HG03378 (cell line): Measurements from ENCODE around the gene MBNL3.

Experiments
- ATAC-seq: cut with Tn5 transposase; IDR thresholded peaks from one replicate; pipeline ENCODE4 v1.9.1; 2021; ENCODE audit warnings: mild to moderate bottlenecking, moderate library complexity; ENCODE audit not compliant: unreplicated experiment

MBNL3 gene, protein sequence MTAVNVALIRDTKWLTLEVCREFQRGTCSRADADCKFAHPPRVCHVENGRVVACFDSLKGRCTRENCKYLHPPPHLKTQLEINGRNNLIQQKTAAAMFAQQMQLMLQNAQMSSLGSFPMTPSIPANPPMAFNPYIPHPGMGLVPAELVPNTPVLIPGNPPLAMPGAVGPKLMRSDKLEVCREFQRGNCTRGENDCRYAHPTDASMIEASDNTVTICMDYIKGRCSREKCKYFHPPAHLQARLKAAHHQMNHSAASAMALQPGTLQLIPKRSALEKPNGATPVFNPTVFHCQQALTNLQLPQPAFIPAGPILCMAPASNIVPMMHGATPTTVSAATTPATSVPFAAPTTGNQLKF

DNA sequence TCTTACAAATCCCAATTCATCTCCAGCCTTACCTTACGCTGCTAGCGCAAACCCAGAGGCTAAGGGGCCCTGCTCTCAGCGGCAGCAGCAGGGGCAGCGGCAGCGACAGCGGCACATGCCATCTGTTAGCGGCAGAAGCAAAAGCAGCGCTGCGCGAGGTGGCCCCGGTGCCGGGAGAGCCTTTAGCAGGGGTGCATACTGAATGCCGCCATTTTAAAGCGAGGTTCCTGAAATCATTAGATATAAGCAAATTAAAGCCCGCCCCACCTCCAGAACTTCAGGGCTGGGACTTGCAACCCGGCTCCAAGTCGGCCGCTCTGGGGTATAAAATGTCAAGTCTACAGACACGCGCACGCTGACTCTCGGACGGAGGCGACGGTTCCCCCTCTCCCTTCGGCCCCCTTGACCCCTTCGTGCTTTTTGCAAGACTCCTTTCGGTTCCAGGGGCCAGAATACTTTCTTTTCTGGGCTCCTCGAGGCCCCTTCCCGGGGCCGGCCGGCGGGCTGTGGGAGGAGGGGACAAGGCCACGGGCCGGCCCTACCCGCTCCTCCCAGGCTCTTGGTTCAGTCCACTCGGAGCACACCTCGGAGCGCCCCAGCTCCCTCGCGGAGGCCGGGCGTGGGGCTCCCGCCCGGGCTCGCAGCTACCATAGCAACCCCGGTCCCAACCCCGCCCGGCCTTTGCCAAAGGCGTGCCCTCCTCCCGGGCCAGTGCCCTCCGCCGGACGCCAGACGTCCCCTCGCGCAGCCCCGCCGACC lies at the start of gene MBNL3:
Gene MBNL3, minus strand, starts transcription at position 220 of the 759 bp plus-strand sequence. CDS start 49,427 bp downstream, outside the sequence.
- ATAC-seq = no peak

DNA sequence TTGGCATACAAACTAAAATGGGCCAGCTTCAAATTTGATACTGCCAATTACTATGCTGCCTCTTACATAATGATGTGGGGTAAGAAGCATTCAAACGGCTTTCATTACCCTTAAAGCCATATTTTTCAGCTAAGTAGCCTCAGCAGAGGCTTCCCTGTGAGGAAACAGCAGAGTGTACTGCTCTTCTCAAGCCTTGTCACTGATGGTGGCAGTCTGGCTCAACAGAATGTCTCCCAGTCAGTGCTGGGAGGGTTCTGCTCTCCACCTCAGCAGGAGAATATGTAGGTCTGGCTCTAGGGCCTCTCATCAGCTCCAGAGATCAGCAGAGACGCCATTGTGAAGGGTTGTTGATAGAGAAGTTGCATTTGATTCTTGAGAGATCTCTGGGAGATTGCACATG lies 44.6 kb upstream of the MBNL3 start:
- ATAC-seq = no peak

DNA sequence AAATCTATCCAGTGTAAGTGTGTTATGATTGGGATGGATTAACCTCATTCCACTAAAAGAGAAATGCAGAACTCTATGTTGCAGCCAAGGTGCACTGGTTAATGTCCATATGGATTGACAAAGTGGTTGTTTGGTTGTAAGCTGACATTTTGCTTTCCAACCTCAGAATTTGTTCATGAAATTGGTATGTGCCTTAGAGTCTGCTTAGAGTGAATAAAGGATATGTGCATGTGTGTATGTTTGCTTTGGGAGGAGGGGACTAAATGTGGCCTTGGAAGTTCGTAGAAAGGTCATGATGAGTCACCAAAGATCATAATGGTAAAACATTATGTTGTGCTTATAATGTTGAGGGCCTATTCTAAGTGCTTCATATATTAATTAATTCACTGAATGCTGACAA lies 44.1 kb upstream of the MBNL3 start:
- ATAC-seq = no peak

DNA sequence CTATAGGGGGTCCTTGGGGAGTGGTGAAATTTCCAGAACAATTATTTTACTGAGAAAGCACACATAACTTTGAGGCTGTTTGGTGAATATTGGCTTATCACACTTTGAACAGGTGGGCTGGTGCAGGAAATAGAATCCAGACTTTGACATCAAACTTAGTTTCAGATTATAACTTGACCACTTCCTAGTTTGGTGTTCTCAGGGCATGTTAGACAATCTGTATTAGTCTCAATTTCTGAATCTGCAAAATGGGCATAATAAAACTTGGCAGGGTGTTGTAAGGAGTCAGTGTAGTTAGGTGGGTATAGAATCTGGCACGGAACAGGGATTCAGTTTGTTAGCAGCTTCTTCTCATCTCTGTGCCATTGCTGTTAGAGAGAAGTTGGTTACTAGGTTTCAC lies 43.3 kb upstream of the MBNL3 start:
- ATAC-seq = no peak

DNA sequence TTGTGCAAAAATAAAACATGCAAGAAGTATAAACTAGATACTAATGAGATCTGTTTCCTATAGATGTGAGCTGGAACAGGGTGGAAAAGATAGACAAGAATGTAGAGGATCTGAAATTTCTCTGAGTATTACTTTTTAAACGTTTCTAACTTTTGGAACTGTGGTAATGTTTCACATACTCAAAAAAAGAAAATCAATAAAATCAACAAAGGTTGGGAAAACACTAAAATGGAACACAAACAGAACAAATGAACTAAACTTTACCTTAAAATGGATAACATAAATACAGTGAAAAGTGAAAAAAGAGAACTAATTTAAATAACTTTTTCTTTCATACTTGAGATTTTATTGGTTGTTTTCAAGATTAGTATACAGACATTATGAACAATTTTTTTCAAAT lies 32.0 kb upstream of the MBNL3 start:
- ATAC-seq = no peak

DNA sequence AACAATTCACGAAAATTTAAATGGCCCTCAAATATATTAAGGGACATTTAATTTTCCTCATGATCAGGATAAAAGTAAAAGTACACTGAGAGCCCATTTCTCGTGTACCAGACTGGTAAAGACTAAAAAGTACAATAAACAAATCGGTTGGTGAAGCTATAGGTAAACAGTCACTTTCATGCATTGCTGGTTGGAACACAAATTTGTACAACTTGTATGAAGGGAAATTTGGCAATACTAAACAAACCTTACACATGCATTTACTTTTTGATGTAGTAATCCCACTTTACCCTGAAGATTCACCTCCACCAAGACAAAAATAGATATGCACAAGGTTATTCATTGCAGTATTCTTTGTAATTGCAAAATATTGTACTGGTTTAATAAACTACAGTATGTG lies 31.4 kb upstream of the MBNL3 start:
- no peak for ATAC-seq

DNA sequence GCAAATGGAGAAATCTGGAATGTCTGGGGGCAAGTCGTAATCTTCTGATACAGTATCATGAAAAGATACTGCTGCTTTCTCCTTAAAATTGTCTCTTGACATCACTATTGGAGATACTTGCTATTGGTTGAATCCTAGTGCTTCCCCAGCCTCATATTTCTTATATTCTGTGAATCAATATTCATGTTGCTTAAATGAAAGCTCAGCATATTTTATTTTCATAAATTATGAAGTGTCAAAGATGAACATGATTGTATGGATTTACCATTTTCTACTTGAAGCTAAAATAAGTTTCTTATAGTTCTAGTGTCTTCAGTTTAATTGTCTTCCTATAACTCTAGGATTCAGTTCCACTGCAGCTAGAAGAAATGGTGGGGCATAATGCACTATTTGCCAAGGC lies 29.6 kb upstream of the MBNL3 start:
- ATAC-seq = no peak

DNA sequence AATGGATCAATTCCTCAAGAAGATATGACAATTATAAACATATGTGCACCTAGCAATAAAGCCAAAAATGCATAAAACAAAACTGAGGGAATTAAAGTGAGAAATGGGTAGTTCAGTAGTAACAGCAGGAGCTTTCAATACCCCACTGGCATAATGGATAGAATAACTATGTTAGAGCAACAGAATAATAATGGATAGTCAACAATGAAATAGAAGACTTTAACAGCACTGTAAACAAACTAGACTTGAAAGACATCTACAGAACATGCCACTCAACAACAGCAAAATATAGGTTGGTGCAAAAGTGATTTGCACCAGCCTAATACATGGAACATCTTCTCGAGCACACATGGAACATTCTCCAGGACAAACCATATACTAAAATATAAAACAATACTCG lies 20.0 kb upstream of the MBNL3 start:
- no peak for ATAC-seq

DNA sequence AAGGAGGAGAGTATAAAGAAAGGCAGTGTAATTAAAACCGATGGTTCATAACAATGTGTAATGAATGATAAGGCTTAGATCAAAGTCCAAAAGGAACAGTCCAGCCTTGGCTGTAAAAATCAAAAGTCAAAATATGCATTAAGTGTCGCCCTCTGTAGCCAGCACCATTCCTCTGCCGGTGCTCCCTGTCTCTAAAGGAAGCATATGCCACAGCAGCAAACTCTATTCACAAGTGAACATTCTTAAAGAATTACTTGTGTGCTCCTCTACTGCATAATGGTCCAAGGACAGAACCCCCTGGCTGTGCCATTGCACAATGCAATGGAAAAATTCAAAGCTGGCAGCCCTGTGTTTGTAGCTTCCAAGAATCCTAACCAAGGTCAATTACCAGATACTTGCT lies 16.3 kb upstream of the MBNL3 start:
- ATAC-seq = no peak

DNA sequence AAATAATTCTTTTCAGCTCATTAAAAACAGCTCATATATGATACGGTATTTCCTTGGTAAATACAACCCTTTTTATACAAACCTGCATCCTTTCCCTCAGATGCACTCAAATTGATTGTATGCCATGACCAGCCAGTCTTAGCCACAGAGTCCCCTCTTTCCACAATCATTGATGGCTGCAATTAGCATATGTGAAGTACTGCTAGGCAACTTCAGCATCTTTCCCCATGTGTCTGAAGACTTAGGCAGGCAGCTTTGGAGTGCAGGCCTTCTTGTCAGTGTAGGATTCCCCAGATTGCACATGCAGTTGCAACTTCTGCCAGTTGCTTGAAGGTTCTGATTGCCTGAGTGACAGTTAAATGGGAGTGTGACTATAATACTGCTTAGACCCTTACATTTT lies 15.6 kb upstream of the MBNL3 start:
- ATAC-seq = no peak

DNA sequence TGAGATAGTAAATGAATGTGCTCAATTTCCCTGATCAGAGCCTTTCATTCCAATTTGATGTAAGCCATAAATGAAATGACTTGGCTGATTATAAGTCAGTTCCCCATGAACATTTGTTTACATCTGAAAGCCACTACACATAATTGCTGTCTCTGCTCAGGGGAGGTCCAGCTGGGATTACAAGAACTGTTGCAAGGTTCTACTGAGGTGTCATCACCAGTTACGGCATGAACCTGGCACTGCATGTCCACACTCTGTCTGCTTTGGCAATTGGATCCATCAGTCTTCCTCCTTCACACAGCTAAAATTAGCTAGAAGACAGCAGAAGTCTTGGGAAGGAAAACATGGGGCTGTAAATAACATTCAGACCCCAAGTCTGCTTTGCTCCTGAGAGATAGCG lies 12.8 kb upstream of the MBNL3 start:
- no peak for ATAC-seq

DNA sequence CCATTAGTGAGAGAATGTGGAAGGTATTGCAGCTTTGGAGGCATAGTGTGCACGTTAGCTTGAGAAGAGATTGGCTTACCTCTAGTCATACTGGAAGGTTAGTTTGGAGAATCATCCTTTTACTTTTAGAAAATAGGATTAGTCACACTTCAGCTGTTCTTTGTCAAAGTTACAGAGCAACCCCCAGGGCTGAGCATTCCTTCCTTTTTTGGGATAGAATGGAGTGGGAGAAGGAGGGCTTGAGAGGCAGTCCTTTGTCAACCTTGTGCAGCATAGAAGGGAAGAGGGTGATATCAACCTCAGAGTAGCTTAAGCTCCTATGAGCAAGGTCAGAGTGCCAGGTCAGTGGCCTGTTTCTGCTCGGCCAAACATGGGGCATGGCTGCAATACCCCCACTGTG lies 8.6 kb upstream of the MBNL3 start:
- no peak for ATAC-seq

DNA sequence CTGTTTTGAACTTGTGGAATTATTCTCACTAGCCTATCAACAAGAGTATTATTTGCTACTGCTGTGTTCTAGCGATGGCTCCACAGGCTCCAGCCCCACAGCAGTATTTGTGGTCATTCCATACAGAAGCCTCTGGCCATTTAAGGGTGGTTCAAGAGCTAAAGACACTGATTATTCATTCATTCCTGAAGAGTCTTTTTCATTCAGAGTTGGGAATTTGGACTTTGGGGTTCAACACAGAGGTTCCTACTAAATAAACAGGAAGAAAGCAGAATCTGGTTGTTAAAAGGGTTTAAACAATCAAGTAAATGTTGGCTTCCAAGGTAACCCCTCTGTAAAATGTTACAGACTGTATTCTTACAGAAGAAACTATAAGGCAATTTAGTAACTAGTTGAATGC lies 4.3 kb upstream of the MBNL3 start:
- no peak for ATAC-seq

DNA sequence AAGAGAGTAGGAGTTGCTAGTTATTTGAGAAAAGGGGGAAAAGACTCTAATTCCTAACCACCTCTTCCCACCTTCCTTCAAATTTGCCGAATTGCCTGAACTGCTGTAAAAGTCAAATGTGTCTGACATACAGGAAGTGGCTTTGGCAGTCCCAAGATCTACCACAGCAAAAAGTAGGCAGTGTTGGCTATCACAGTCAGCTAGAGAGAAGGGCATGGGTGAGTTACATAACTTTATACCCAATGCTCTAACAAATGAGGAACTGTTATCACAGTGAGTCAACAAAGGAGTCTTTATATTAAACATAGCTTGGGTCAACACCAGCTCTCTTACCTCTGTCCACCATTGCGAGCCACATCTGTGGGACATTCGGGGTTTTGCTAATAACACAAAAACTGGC lies 2.4 kb upstream of the MBNL3 start:
- peak; percentile 60 for ATAC-seq

DNA sequence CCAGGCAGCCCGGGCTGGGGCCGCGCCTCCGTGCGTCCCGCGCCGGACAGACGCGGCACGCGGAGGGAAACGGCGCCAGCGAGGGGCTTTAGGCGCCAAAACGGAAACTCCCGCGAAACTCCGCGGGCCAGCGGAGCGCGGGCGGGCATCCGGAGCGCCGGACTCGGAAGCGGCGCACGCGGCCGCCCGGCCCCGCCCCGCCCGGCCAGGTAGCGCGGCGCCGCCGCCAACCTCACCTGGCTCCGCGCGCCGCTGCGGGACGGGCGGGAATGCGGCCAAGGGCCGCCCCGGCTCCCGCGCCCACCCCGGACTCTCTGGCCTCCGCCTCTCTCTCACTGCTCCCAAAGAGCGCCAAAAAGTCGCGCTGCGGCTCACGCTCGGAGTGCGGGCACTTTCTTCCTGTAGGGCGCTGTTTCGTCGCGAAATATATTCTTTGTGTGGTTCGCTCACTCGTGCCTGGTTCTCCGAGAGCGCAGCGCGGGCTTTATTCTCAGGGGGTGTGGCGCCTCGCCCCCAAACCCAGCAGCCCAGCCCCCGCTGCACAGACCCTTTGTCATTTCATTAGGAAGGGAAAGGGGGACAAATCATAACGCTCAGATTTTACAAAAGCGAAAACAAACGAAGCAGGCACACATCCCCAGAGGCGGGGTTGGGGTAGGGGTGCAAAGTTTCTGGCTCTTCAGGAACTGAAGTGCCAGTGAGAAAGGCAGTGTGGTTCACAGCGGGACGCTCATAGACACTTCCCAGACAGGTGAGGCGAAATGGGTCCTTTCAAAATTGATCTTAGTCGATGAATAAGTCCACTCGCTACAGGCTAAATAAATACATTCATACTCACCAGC lies 961 bp upstream of the MBNL3 start:
- no peak for ATAC-seq

DNA sequence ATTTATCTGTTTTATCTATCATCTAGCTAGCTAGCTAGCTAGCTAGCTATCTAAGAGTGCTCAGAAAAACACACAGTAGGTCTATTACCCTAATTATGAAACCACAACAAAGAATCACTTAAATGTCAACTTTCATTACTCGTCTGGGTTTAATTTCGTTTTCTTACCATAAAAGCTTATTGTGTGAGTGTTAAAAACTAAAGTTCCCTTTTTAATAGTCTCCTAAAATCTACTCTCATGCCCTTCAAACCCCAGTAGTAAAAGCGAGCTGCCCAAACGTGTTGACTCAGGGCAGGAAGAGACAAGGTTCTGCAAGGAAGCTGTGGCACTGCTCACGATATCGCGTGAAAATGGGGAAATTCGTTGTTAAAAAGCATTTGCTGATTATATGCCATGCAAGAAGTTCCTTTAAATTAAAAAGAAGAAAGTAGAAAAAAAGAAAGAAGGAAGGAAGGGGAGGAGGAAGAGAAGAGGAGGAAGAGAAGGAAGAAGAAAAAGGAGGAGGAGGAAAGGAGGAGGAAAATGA lies 595 bp downstream of the MBNL3 start:
- no peak for ATAC-seq

DNA sequence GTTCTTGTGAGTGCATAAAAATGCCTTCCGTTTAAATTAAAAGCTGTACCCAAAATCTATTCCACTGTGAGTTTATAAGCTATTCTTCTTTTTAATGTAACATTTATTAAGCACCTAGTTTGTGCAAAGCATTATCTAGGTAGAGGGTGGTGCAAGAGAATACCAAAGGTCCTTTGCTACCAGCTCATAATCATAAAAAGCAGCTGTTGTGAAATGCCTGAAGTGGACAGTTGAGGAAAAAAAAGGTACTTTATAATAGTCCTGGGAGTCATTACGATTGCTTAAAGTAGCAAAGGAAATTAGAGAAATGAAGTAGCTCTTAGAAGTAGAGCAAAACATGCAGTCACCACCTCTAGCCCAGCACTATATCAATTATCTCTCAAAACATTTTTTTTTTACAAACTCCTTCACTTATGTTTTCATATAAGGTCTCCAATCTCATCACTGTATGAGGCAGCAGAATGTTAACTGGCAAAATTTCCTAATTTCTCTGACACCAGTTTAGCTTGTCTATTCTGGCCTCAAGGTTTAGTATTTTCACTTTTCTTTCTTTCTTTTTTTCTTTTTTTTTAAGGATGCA lies 2.1 kb downstream of the MBNL3 start:
- no peak for ATAC-seq

DNA sequence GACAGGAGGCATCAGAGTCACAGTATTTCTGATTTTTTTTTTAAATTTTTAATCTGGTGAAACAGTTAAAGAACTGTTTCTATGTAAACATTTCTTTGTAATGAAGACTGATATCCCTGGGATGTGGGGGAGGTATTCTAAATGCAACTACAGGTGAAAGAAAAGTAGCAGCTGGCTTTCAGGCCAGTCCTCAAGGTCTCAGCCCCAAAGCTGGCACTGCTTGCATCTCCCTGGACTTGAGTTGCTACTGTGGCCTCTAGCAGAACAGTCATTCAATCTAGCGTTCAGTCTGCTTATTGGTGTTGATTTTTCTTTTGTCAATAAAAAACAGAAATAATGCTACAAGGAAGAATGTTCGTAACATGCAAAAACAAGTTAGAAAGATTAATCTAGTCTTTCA lies 4.9 kb downstream of the MBNL3 start:
- ATAC-seq = no peak

DNA sequence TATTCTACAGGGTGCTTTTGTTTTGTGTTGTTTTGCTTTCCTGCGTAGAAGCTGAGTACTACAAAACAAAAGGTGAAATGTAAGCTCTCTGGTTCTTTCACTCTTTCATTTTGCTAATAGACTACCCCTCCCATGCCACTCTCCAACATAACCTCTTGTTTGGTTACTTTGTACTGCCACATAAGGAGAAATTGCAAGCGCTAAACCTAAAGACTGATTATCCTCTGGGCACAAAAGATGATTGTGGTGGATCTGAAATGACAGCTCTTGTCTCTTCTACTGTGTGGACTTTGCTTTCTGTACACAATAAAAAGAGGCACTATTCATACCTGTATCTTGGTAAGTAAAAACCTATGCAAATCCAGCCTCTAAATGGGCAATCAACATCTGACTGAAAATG lies 5.3 kb downstream of the MBNL3 start:
- ATAC-seq = no peak

DNA sequence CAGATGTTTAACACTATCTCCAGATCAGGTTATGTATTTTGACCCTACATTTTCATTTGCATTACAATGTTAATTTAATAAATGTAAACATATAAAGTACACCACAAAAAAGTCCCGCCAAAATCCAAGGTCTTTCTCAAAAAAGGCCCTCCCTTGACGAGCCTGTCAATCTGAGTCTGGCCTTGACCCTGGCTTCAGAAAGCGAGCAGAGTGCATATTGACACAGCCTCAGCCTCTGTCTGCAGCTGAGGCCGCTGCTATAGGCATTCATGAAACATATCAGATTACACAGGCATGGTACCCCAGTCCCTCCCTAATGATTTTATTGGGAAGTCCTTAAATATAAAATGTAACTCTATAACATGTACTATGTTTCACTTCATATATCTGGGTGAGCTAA lies 6.2 kb downstream of the MBNL3 start:
- no peak for ATAC-seq

DNA sequence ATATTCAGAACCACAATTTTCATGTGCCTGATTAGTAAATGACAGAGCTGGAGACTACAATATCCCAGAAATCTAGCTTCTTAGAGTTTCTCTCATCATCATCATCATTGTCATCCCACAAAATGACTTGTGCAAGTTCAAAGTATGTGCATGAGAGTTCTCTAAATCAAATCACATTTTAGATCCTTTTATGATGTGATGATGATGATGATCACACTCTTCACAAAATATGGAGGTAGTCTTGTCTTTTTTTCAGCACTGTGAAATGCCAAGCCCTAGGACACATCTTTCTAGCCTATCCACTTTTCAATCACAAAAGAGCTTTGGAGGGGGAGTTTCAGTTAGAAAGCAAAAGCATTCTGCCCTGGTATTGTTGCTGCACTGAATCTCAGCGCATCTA lies 7.4 kb downstream of the MBNL3 start:
- ATAC-seq = no peak
